GM10266 (cell line): ENCODE measurements around the gene TET2.

Experiments used
- DNase-seq: peaks from one replicate; pipeline ENCODE4 v3.0.0; 2012; ENCODE audit errors: extremely low spot score
- CTCF ChIP-seq: IDR thresholded peaks from 2 replicates; pipeline ENCODE4 v1.5.1; 2012; ENCODE audit warnings: mild to moderate bottlenecking, low read depth; ENCODE audit not compliant: control insufficient read depth, insufficient read depth; ENCODE audit errors: missing control alignments

TET2 gene

GRCh38 chr4:105232374-105232773, 85.7 kb downstream of the TET2 start:
- DNase-seq, result no peak
- TF ChIP-seq CTCF, result no peak

- DNase-seq, result no peak
- no peak for TF ChIP-seq CTCF
These were observed 87.9 kb downstream of the TET2 start for GRCh38 chr4:105234582-105234981.

- no peak for TF ChIP-seq CTCF
- DNase-seq, result no peak
These were observed 89.7 kb downstream of the TET2 start for GRCh38 chr4:105236202-105236915.

- no peak for TF ChIP-seq CTCF
- DNase-seq, result no peak
These were observed 90.2 kb downstream of the TET2 start for GRCh38 chr4:105236916-105237311.

- no peak for TF ChIP-seq CTCF
- DNase-seq, result no peak
These were observed 93.4 kb downstream of the TET2 start for GRCh38 chr4:105240037-105240436.

- no peak for DNase-seq
- no peak for TF ChIP-seq CTCF
These were observed 94.8 kb downstream of the TET2 start for GRCh38 chr4:105241451-105241850.

GRCh38 chr4:105243446-105243845, 96.8 kb downstream of the TET2 start:
- no peak for DNase-seq
- no peak for TF ChIP-seq CTCF
